ENCODE measurements around the gene AQP1.

- TF ChIP-seq, protein P1, sequence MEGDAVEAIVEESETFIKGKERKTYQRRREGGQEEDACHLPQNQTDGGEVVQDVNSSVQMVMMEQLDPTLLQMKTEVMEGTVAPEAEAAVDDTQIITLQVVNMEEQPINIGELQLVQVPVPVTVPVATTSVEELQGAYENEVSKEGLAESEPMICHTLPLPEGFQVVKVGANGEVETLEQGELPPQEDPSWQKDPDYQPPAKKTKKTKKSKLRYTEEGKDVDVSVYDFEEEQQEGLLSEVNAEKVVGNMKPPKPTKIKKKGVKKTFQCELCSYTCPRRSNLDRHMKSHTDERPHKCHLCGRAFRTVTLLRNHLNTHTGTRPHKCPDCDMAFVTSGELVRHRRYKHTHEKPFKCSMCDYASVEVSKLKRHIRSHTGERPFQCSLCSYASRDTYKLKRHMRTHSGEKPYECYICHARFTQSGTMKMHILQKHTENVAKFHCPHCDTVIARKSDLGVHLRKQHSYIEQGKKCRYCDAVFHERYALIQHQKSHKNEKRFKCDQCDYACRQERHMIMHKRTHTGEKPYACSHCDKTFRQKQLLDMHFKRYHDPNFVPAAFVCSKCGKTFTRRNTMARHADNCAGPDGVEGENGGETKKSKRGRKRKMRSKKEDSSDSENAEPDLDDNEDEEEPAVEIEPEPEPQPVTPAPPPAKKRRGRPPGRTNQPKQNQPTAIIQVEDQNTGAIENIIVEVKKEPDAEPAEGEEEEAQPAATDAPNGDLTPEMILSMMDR (IDR thresholded peaks at IDR 0.05) = no peak
- TF ChIP-seq EZH2 (IDR thresholded peaks at IDR 0.05; ENCODE audit: borderline replicate concordance, insufficient read depth, low read depth, low read length, poor library complexity, severe bottlenecking) = no peak
These were observed 61.6 kb downstream of the AQP1 start for GRCh38 chr7:30973292-30973691.
